HEK293 (cell line): ENCODE measurements around the gene EBF4.

Experiments
- HOXA7 ChIP-seq: sonication (generic); formaldehyde crosslinking; IDR thresholded peaks from 2 replicates; pipeline ENCODE4 v1.8.1; 2022; ENCODE audit warnings: missing genetic modification reagents, borderline replicate concordance
- PRDM1 ChIP-seq: fragments of 450-650 bp; formaldehyde crosslinking; IDR thresholded peaks from 2 replicates; pipeline ENCODE4; 2016; ENCODE audit warnings: missing biosample characterization, missing genetic modification characterization
- ZNF174 ChIP-seq: fragments of 450-650 bp; formaldehyde crosslinking; IDR thresholded peaks from 2 replicates; pipeline ENCODE4 v1.5.0; 2017; ENCODE audit warnings: missing biosample characterization, mild to moderate bottlenecking, missing genetic modification characterization
- ZNF202 ChIP-seq: fragments of 450-650 bp; formaldehyde crosslinking; IDR thresholded peaks from 2 replicates; pipeline ENCODE4 v1.5.1; 2016; ENCODE audit warnings: missing biosample characterization, missing genetic modification characterization, borderline replicate concordance
- ZNF266 ChIP-seq: fragments of 450-650 bp; formaldehyde crosslinking; IDR thresholded peaks from 2 replicates; pipeline ENCODE4 v1.5.1; 2016; ENCODE audit warnings: missing biosample characterization, missing genetic modification characterization, low read depth
- ZNF350 ChIP-seq: fragments of 450-650 bp; formaldehyde crosslinking; IDR thresholded peaks from 2 replicates; pipeline ENCODE4 v1.5.0; 2017; ENCODE audit warnings: missing biosample characterization, mild to moderate bottlenecking, missing genetic modification characterization
- ZNF670 ChIP-seq: fragments of 450-650 bp; formaldehyde crosslinking; IDR thresholded peaks from 2 replicates; pipeline ENCODE4 v1.5.1; 2016; ENCODE audit warnings: missing biosample characterization, missing genetic modification characterization, low read depth
- TF ChIP-seq, protein P1 (sequence below): fragments of 450-650 bp; formaldehyde crosslinking; IDR thresholded peaks from 2 replicates; pipeline ENCODE4 v1.5.1; 2016; ENCODE audit warnings: missing biosample characterization, missing genetic modification characterization
- TF ChIP-seq, protein P2 (sequence below): fragments of 450-650 bp; formaldehyde crosslinking; IDR thresholded peaks from 2 replicates; pipeline ENCODE4 v1.5.1; 2016; ENCODE audit warnings: missing biosample characterization, missing genetic modification characterization
- TF ChIP-seq, protein P3 (sequence below): fragments of 450-650 bp; formaldehyde crosslinking; IDR thresholded peaks from 2 replicates; pipeline ENCODE4 v1.5.1; 2016; ENCODE audit warnings: missing biosample characterization, missing genetic modification characterization, low read depth
- TF ChIP-seq, protein P4 (sequence below): fragments of 450-650 bp; formaldehyde crosslinking; IDR thresholded peaks from 2 replicates; pipeline ENCODE4 v1.5.1; 2016; ENCODE audit warnings: missing biosample characterization, missing genetic modification characterization, borderline replicate concordance

DNA sequence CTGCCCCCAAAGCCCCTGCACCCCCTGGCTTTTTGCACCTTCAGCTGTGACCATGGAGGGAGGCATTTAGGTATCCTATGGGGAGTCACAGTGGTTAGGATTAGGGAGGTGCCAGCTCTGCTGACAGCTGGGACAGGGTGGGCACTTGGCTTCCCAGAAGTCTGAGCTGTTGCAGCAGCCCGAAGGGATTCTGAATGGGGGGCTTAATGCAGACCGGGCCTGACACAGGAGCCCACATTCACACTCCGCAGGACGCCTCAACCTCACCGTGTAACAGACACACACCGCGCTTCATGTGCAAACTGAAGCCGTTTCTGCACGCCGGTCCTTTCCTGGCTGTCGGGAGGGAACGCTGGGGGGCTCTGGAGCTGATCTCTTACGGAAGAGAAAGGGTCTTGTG is 1.9 kb downstream of the EBF4 start:
- TF ChIP-seq, protein P1, sequence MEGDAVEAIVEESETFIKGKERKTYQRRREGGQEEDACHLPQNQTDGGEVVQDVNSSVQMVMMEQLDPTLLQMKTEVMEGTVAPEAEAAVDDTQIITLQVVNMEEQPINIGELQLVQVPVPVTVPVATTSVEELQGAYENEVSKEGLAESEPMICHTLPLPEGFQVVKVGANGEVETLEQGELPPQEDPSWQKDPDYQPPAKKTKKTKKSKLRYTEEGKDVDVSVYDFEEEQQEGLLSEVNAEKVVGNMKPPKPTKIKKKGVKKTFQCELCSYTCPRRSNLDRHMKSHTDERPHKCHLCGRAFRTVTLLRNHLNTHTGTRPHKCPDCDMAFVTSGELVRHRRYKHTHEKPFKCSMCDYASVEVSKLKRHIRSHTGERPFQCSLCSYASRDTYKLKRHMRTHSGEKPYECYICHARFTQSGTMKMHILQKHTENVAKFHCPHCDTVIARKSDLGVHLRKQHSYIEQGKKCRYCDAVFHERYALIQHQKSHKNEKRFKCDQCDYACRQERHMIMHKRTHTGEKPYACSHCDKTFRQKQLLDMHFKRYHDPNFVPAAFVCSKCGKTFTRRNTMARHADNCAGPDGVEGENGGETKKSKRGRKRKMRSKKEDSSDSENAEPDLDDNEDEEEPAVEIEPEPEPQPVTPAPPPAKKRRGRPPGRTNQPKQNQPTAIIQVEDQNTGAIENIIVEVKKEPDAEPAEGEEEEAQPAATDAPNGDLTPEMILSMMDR (tag by site-specific recombination) = no peak
- TF ChIP-seq ZNF174 (tag by site-specific recombination) (no peak), ZNF350 (tag by site-specific recombination) (no peak), ZNF670 (tag by site-specific recombination) (no peak), HOXA7 (CRISPR knock-in tag) (no peak), ZNF266 (no peak), ZNF202 (tag by site-specific recombination) (no peak), PRDM1 (tag by site-specific recombination) (no peak)
- TF ChIP-seq, protein P2, sequence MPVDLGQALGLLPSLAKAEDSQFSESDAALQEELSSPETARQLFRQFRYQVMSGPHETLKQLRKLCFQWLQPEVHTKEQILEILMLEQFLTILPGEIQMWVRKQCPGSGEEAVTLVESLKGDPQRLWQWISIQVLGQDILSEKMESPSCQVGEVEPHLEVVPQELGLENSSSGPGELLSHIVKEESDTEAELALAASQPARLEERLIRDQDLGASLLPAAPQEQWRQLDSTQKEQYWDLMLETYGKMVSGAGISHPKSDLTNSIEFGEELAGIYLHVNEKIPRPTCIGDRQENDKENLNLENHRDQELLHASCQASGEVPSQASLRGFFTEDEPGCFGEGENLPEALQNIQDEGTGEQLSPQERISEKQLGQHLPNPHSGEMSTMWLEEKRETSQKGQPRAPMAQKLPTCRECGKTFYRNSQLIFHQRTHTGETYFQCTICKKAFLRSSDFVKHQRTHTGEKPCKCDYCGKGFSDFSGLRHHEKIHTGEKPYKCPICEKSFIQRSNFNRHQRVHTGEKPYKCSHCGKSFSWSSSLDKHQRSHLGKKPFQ (tag by site-specific recombination) = no peak
- TF ChIP-seq, protein P3, sequence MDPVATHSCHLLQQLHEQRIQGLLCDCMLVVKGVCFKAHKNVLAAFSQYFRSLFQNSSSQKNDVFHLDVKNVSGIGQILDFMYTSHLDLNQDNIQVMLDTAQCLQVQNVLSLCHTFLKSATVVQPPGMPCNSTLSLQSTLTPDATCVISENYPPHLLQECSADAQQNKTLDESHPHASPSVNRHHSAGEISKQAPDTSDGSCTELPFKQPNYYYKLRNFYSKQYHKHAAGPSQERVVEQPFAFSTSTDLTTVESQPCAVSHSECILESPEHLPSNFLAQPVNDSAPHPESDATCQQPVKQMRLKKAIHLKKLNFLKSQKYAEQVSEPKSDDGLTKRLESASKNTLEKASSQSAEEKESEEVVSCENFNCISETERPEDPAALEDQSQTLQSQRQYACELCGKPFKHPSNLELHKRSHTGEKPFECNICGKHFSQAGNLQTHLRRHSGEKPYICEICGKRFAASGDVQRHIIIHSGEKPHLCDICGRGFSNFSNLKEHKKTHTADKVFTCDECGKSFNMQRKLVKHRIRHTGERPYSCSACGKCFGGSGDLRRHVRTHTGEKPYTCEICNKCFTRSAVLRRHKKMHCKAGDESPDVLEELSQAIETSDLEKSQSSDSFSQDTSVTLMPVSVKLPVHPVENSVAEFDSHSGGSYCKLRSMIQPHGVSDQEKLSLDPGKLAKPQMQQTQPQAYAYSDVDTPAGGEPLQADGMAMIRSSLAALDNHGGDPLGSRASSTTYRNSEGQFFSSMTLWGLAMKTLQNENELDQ = no peak
- TF ChIP-seq, protein P4, sequence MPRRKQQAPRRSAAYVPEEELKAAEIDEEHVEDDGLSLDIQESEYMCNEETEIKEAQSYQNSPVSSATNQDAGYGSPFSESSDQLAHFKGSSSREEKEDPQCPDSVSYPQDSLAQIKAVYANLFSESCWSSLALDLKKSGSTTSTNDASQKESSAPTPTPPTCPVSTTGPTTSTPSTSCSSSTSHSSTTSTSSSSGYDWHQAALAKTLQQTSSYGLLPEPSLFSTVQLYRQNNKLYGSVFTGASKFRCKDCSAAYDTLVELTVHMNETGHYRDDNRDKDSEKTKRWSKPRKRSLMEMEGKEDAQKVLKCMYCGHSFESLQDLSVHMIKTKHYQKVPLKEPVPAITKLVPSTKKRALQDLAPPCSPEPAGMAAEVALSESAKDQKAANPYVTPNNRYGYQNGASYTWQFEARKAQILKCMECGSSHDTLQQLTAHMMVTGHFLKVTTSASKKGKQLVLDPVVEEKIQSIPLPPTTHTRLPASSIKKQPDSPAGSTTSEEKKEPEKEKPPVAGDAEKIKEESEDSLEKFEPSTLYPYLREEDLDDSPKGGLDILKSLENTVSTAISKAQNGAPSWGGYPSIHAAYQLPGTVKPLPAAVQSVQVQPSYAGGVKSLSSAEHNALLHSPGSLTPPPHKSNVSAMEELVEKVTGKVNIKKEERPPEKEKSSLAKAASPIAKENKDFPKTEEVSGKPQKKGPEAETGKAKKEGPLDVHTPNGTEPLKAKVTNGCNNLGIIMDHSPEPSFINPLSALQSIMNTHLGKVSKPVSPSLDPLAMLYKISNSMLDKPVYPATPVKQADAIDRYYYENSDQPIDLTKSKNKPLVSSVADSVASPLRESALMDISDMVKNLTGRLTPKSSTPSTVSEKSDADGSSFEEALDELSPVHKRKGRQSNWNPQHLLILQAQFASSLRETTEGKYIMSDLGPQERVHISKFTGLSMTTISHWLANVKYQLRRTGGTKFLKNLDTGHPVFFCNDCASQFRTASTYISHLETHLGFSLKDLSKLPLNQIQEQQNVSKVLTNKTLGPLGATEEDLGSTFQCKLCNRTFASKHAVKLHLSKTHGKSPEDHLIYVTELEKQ (tag by site-specific recombination) = no peak
